ENCODE measurements around the gene ATG5. TPM values are rescaled to one million over a fixed set of nuclear protein-coding genes. Genes with fewer than 3 reads are reported as not detected.

The ATG5 gene
- polyA plus RNA-seq, 3 donors: 15.0 to 31.4 (median 29.9) TPM

GRCh38 chr6:106279179-106279578 lies 46.4 kb downstream of the ATG5 start:
- Mint-ChIP-seq H3K4me3 (no peak overlapping the region), H3K36me3 (peaks cover 24 to 33% of the 10 kb centered on the region in 2 donors), H3K9me3 (no peaks in the 10 kb centered on the region), H3K4me1 (peaks cover 1% of the 10 kb centered on the region), H3K27me3 (ENCODE audit: low read depth in 3 of 3) (no peaks in the 10 kb centered on the region), H3K27ac (no peak overlapping the region)
- no peak overlapping the region for H2AFZ ChIP-seq (ENCODE audit: insufficient read depth, low read depth, low read length, poor library complexity, severe bottlenecking)
- no peak overlapping the region for H3K4me2 ChIP-seq (replicated peaks; ENCODE audit: extremely low read depth, low read length, poor library complexity, severe bottlenecking)
- 60% methylated on average over 1 of the region's 1 CpG for WGBS (ENCODE audit: insufficient coverage)
- H3K4me3 ChIP-seq (replicated peaks in 1 of 3; ENCODE audit: low read depth in 2 of 3, low read length in 3 of 3): no peak overlapping the region
- H3K9me3 ChIP-seq (replicated peaks in 1 of 2; ENCODE audit: control insufficient read depth in 1 of 2, insufficient read depth in 1 of 2, low read length in 2 of 2): no peaks in the 10 kb centered on the region
- TF ChIP-seq, protein P1, sequence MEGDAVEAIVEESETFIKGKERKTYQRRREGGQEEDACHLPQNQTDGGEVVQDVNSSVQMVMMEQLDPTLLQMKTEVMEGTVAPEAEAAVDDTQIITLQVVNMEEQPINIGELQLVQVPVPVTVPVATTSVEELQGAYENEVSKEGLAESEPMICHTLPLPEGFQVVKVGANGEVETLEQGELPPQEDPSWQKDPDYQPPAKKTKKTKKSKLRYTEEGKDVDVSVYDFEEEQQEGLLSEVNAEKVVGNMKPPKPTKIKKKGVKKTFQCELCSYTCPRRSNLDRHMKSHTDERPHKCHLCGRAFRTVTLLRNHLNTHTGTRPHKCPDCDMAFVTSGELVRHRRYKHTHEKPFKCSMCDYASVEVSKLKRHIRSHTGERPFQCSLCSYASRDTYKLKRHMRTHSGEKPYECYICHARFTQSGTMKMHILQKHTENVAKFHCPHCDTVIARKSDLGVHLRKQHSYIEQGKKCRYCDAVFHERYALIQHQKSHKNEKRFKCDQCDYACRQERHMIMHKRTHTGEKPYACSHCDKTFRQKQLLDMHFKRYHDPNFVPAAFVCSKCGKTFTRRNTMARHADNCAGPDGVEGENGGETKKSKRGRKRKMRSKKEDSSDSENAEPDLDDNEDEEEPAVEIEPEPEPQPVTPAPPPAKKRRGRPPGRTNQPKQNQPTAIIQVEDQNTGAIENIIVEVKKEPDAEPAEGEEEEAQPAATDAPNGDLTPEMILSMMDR (IDR thresholded peaks at IDR 0.05): no peak
- no peaks in the 10 kb centered on the region for H3K27me3 ChIP-seq (ENCODE audit: control insufficient read depth in 2 of 2, insufficient read depth in 2 of 2, low read length in 2 of 2)
- intact Hi-C loops (cut with micrococcal nuclease): no loop called here
- no peaks in the 10 kb centered on the region for H3K79me2 ChIP-seq (ENCODE audit: insufficient read depth, low read length)
- H3K4me1 ChIP-seq (ENCODE audit: control insufficient read depth in 1 of 2, insufficient read depth in 2 of 2, low read length in 2 of 2): no peaks in the 10 kb centered on the region
- H3K9ac ChIP-seq (ENCODE audit: insufficient read depth, low read length, poor library complexity, severe bottlenecking): no peak overlapping the region
- no peak for DNase-seq
- peaks cover 17 to 43% of the 10 kb centered on the region in 2 donors for H3K36me3 ChIP-seq (replicated peaks in 1 of 2; ENCODE audit: control insufficient read depth in 1 of 2, insufficient read depth in 2 of 2, low read length in 2 of 2)
- H3K27ac ChIP-seq (ENCODE audit: low read depth in 1 of 2, low read length in 2 of 2): no peak overlapping the region
- H4K20me1 ChIP-seq (ENCODE audit: insufficient read depth, low read length): peaks cover 23% of the 10 kb centered on the region

- Histone ChIP-seq H3K4me3 (replicated peaks in 1 of 3; ENCODE audit: low read depth in 2 of 3, low read length in 3 of 3) (no peak overlapping the region), H3K36me3 (replicated peaks in 1 of 2; ENCODE audit: control insufficient read depth in 1 of 2, insufficient read depth in 2 of 2, low read length in 2 of 2) (peaks cover 17 to 35% of the 10 kb centered on the region in 2 donors), H3K9ac (ENCODE audit: insufficient read depth, low read length, poor library complexity, severe bottlenecking) (no peak overlapping the region), H3K4me1 (ENCODE audit: control insufficient read depth in 1 of 2, insufficient read depth in 2 of 2, low read length in 2 of 2) (no peaks in the 10 kb centered on the region), H3K4me2 (replicated peaks; ENCODE audit: extremely low read depth, low read length, poor library complexity, severe bottlenecking) (no peak overlapping the region), H3K27ac (ENCODE audit: low read depth in 1 of 2, low read length in 2 of 2) (no peak overlapping the region), H2AFZ (ENCODE audit: insufficient read depth, low read depth, low read length, poor library complexity, severe bottlenecking) (no peak overlapping the region), H3K9me3 (replicated peaks in 1 of 2; ENCODE audit: control insufficient read depth in 1 of 2, insufficient read depth in 1 of 2, low read length in 2 of 2) (no peaks in the 10 kb centered on the region), H3K79me2 (ENCODE audit: insufficient read depth, low read length) (peaks cover 16% of the 10 kb centered on the region), H3K27me3 (ENCODE audit: control insufficient read depth in 2 of 2, insufficient read depth in 2 of 2, low read length in 2 of 2) (no peaks in the 10 kb centered on the region), H4K20me1 (ENCODE audit: insufficient read depth, low read length) (peaks cover 28% of the 10 kb centered on the region)
- no peaks in the 10 kb centered on the region for H3K27me3 Mint-ChIP-seq (ENCODE audit: low read depth in 3 of 3)
- peaks cover 5% of the 10 kb centered on the region for H3K4me1 Mint-ChIP-seq
- H3K36me3 Mint-ChIP-seq: peaks cover 21 to 33% of the 10 kb centered on the region in 2 donors
- no peak overlapping the region for H3K4me3 Mint-ChIP-seq
- H3K27ac Mint-ChIP-seq: peak overlapping the region in 1 of 7 donors; percentile 25
- WGBS (ENCODE audit: insufficient coverage): 91% methylated on average over 4 of the region's 5 CpGs
- H3K9me3 Mint-ChIP-seq: no peaks in the 10 kb centered on the region
- intact Hi-C loops (cut with micrococcal nuclease): no loop called here
- no peak for DNase-seq
- TF ChIP-seq, protein P1 (IDR thresholded peaks at IDR 0.05): no peak
These were observed 49.9 kb downstream of the ATG5 start for GRCh38 chr6:106275692-106276091.

Data from CD14-positive monocyte (primary cell).